Subcutaneous abdominal adipose tissue (tissue), 5 donors: ENCODE data around the gene GNG7.
A peak's percentile ranks its signal among the peaks of the same experiment; 100 is the strongest.

ENCODE experiments used
- H3K27ac ChIP-seq: one replicate; pipeline ENCODE4 v1.7.0; 2013; ENCODE audit warnings: low read depth, mild to moderate bottlenecking, inconsistent platforms, low read length, moderate library complexity
- H3K27me3 ChIP-seq, 5 donors: one replicate each; pipeline ENCODE4 v1.7.0; 2013; ENCODE audit warnings: low read length in 5 of 5, inconsistent platforms in 1 of 5; ENCODE audit not compliant: control insufficient read depth in 5 of 5, insufficient read depth in 4 of 5
- H3K36me3 ChIP-seq, 5 donors: one replicate each; pipeline ENCODE4 v1.7.0; 2013; ENCODE audit warnings: low read length in 5 of 5; ENCODE audit not compliant: control insufficient read depth in 5 of 5, insufficient read depth in 5 of 5
- H3K4me1 ChIP-seq, 5 donors: one replicate each; pipeline ENCODE4 v1.7.0; 2013; ENCODE audit warnings: low read length in 5 of 5, mild to moderate bottlenecking in 3 of 5, moderate library complexity in 1 of 5; ENCODE audit not compliant: control insufficient read depth in 5 of 5, insufficient read depth in 5 of 5
- H3K4me3 ChIP-seq, 5 donors: one replicate each; pipeline ENCODE4 v1.7.0; 2013; ENCODE audit warnings: low read length in 5 of 5, low read depth in 1 of 5
- H3K9ac ChIP-seq, 5 donors: one replicate each; pipeline ENCODE4 v1.7.0; 2013; ENCODE audit warnings: low read length in 5 of 5, mild to moderate bottlenecking in 4 of 5, moderate library complexity in 3 of 5
- H3K9me3 ChIP-seq, 5 donors: one replicate each; pipeline ENCODE4 v1.7.0; 2013; ENCODE audit warnings: low read length in 5 of 5; ENCODE audit not compliant: control insufficient read depth in 5 of 5
- donor health status: healthy.
- donor health status: healthy.
- donor health status: healthy.
- donor health status: healthy.
- donor health status: healthy.

Gene GNG7

GRCh38 chr19:2700660-2701360, 1.7 kb downstream of the GNG7 start:
- no peaks in the 10 kb centered on the region for H3K36me3 ChIP-seq
- no peak overlapping the region for H3K4me3 ChIP-seq
- no peaks in the 10 kb centered on the region for H3K9me3 ChIP-seq
- H3K4me1 ChIP-seq: peaks cover 0 to 14% (median 11%) of the 10 kb centered on the region in 5 donors
- H3K27me3 ChIP-seq: no peaks in the 10 kb centered on the region
- H3K27ac ChIP-seq: no peak overlapping the region
- no peak overlapping the region for H3K9ac ChIP-seq

GRCh38 chr19:2699413-2700140, 2.9 kb downstream of the GNG7 start:
- Histone ChIP-seq H3K36me3 (no peaks in the 10 kb centered on the region), H3K4me3 (no peak overlapping the region), H3K27me3 (no peaks in the 10 kb centered on the region), H3K27ac (no peak overlapping the region), H3K4me1 (peaks cover 1 to 26% (median 22%) of the 10 kb centered on the region in 5 donors), H3K9ac (no peak overlapping the region), H3K9me3 (no peaks in the 10 kb centered on the region)

GRCh38 chr19:2694196-2694595, 8.3 kb downstream of the GNG7 start:
- Histone ChIP-seq H3K27ac (no peak overlapping the region), H3K9ac (peak overlapping the region in 1 of 5 donors; percentile 11)

GRCh38 chr19:2693492-2694160, 8.9 kb downstream of the GNG7 start:
- Histone ChIP-seq H3K36me3 (no peaks in the 10 kb centered on the region), H3K9ac (peak overlapping the region in 1 of 5 donors; percentile 51), H3K4me3 (no peak overlapping the region), H3K9me3 (no peaks in the 10 kb centered on the region), H3K4me1 (peaks cover 1 to 27% (median 11%) of the 10 kb centered on the region in 5 donors), H3K27ac (no peak overlapping the region), H3K27me3 (no peaks in the 10 kb centered on the region)

More at GRCh38 chr19:2694196-2694595, 8.3 kb downstream of the GNG7 start:
- Histone ChIP-seq H3K27me3 (no peaks in the 10 kb centered on the region), H3K36me3 (no peaks in the 10 kb centered on the region), H3K9me3 (no peaks in the 10 kb centered on the region), H3K4me3 (no peak overlapping the region), H3K4me1 (peaks cover 1 to 27% (median 11%) of the 10 kb centered on the region in 5 donors)

GRCh38 chr19:2691951-2692350, 10.5 kb downstream of the GNG7 start:
- Histone ChIP-seq H3K9ac (no peak overlapping the region), H3K27ac (no peak overlapping the region), H3K9me3 (no peaks in the 10 kb centered on the region), H3K36me3 (no peaks in the 10 kb centered on the region), H3K27me3 (no peaks in the 10 kb centered on the region), H3K4me1 (peaks cover 1 to 27% (median 11%) of the 10 kb centered on the region in 5 donors), H3K4me3 (no peak overlapping the region)

GRCh38 chr19:2690856-2691255, 11.6 kb downstream of the GNG7 start:
- Histone ChIP-seq H3K27me3 (no peaks in the 10 kb centered on the region), H3K9ac (no peak overlapping the region), H3K4me3 (no peak overlapping the region), H3K9me3 (no peaks in the 10 kb centered on the region), H3K27ac (no peak overlapping the region), H3K4me1 (peaks cover 1 to 23% (median 11%) of the 10 kb centered on the region in 5 donors), H3K36me3 (no peaks in the 10 kb centered on the region)

- Histone ChIP-seq H3K9ac (no peak overlapping the region), H3K27me3 (no peaks in the 10 kb centered on the region), H3K4me3 (peak overlapping the region in 1 of 5 donors; percentile 55), H3K36me3 (no peaks in the 10 kb centered on the region), H3K27ac (no peak overlapping the region), H3K4me1 (no peaks in the 10 kb centered on the region), H3K9me3 (no peaks in the 10 kb centered on the region)
Observed at GRCh38 chr19:2686360-2686759, 16.1 kb downstream of the GNG7 start.

GRCh38 chr19:2685204-2685704, 17.2 kb downstream of the GNG7 start:
- peak overlapping the region in 2 of 5 donors; percentile 66 to 77 for H3K9ac ChIP-seq
- H3K27ac ChIP-seq: peak overlapping the region; percentile 54
- no peaks in the 10 kb centered on the region for H3K4me1 ChIP-seq
- no peaks in the 10 kb centered on the region for H3K36me3 ChIP-seq
- no peaks in the 10 kb centered on the region for H3K9me3 ChIP-seq
- no peaks in the 10 kb centered on the region for H3K27me3 ChIP-seq
- peak overlapping the region in 3 of 5 donors; percentile 42 to 55 (median 51) for H3K4me3 ChIP-seq

- H3K36me3 ChIP-seq: no peaks in the 10 kb centered on the region
- no peak overlapping the region for H3K27ac ChIP-seq
- no peak overlapping the region for H3K9ac ChIP-seq
Observed at GRCh38 chr19:2683430-2684003, 19.0 kb downstream of the GNG7 start.

More at GRCh38 chr19:2683430-2684003, 19.0 kb downstream of the GNG7 start:
- Histone ChIP-seq H3K9me3 (no peaks in the 10 kb centered on the region), H3K27me3 (peaks cover 0 to 2% (median 0%) of the 10 kb centered on the region in 5 donors), H3K4me1 (no peaks in the 10 kb centered on the region), H3K4me3 (no peak overlapping the region)
